Measurements from ENCODE around the gene GLTP. TPM values are rescaled to one million over a fixed set of nuclear protein-coding genes. Genes with fewer than 3 reads are reported as not detected.
"Not testable (repeated sequence)": the region's sequence is repeated elsewhere in the genome, so short reads cannot be mapped to it uniquely, and the experiment has no call there.

Gene GLTP
- total RNA-seq, 1 donor from 2014 or later = 28.2 TPM

GRCh38 chr12:109860977-109861376 lies 19.4 kb downstream of the GLTP start:
- Mint-ChIP-seq H3K9me3 (no peaks in the 10 kb centered on the region), H3K27me3 (no peaks in the 10 kb centered on the region), H3K4me3 (no peak overlapping the region), H3K4me1 (peaks cover 14% of the 10 kb centered on the region), H3K27ac (no peak overlapping the region), H3K36me3 (ENCODE audit: low read depth) (peaks cover 4% of the 10 kb centered on the region)
- intact Hi-C loops (cut with micrococcal nuclease) = no loop called here
- no peak for DNase-seq

- H3K4me3 Mint-ChIP-seq = no peak overlapping the region
- no peaks in the 10 kb centered on the region for H3K9me3 Mint-ChIP-seq
- DNase-seq = no peak
- intact Hi-C loops (cut with micrococcal nuclease) = loop anchor here (10.0 kb wide), 1 partner anchor 46 kb away; the partner anchor contains the start of gene TCHP
- H3K36me3 Mint-ChIP-seq (ENCODE audit: low read depth) = peaks cover 9% of the 10 kb centered on the region
- no peak overlapping the region for H3K27ac Mint-ChIP-seq
- H3K4me1 Mint-ChIP-seq = peaks cover 5% of the 10 kb centered on the region
- no peaks in the 10 kb centered on the region for H3K27me3 Mint-ChIP-seq
These were observed 21.6 kb downstream of the GLTP start for GRCh38 chr12:109858764-109859163.

GRCh38 chr12:109857715-109858114 lies 22.6 kb downstream of the GLTP start:
- Mint-ChIP-seq H3K9me3 (no peaks in the 10 kb centered on the region), H3K27ac (no peak overlapping the region), H3K4me1 (peaks cover 5% of the 10 kb centered on the region), H3K4me3 (no peak overlapping the region), H3K36me3 (ENCODE audit: low read depth) (peaks cover 9% of the 10 kb centered on the region), H3K27me3 (no peaks in the 10 kb centered on the region)
- intact Hi-C loops (cut with micrococcal nuclease) = loop anchor here (10.0 kb wide), 1 partner anchor 47 kb away; the partner anchor contains the start of gene TCHP
- no peak for DNase-seq

DNA sequence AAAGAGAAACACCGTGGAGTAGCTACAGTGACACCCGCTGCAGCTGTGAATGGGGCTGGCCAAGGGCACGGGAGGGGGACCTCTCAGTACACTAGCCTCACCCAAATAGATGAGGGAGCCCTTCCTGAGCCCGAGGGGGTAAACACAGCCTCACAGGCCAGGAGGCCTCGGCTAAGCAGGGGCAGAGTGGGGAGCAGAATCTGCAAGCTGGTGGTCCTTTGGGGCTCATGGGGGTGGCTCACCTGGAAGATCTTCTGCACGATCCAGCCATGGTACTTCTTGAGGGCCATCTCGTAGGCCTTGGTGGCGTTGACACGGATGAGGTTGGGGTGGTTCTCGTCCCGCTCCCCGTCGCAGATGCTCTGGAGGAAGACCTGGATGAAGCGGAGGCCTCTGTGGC lies 25.0 kb downstream of the GLTP start:
- Mint-ChIP-seq H3K36me3 (ENCODE audit: low read depth) (peaks cover 14% of the 10 kb centered on the region), H3K4me3 (no peak overlapping the region), H3K27me3 (no peaks in the 10 kb centered on the region), H3K9me3 (no peaks in the 10 kb centered on the region), H3K27ac (no peak overlapping the region), H3K4me1 (peaks cover 5% of the 10 kb centered on the region)
- no peak for DNase-seq
- intact Hi-C loops (cut with micrococcal nuclease) = loop anchor here (10.0 kb wide), 1 partner anchor 49 kb away; the partner anchor contains the start of gene TCHP

DNA sequence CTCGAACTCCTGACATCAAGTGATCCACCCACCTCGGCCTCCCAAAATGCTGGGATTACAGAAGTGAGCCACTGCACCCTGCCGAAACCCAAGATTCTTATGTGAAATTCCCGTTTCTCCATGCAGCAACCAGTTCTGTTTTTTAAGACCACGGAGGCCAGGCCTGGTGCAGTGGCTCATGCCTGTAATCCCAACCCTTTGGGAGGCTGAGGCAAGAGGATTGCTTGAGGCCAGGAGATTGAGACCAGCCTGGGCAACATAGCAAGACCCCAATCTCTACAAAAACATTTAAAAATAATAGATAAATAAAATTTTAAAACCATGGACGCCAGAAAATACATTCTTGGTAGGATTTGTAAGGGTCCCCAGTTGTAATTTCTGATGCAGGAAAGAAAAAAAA lies 29.8 kb downstream of the GLTP start:
- not testable (repeated sequence) for H3K4me1 Mint-ChIP-seq; H3K27ac Mint-ChIP-seq; H3K4me3 Mint-ChIP-seq; DNase-seq; H3K9me3 Mint-ChIP-seq; H3K27me3 Mint-ChIP-seq; H3K36me3 Mint-ChIP-seq (ENCODE audit: low read depth)
- intact Hi-C loops (cut with micrococcal nuclease) = loop anchor here (10.0 kb wide), 1 partner anchor 54 kb away; the partner anchor contains the start of gene TCHP

DNA sequence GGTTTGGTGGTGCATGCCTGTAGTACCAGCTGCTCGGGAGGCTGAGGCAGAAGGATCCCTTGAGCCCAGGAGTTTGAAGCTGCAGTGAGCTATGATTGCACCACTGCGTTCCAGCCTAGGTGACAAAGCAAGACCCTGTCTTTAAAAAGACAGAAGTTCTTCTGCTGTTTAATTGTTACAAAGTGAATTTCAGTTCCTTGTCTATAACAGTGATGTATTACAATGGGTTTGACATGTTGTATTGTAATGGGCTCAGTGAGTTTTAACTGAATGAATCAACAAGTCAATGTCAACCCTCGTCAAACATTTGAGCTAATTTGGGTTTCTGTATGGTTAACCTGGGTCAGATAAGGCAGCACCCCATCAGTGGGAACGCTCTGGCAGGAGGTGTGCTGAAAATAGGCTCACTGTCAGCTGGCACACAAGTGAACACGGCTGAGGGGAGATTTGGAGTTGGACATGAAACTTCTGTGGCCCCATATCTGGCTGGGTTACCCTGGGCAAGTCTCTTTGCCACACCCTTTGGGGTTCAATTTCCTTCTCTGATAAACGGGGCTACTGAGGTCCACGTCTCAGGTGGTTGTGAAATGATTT lies 33.1 kb downstream of the GLTP start:
- no peak overlapping the region for H3K27ac Mint-ChIP-seq
- no peak overlapping the region for H3K4me3 Mint-ChIP-seq

DNA sequence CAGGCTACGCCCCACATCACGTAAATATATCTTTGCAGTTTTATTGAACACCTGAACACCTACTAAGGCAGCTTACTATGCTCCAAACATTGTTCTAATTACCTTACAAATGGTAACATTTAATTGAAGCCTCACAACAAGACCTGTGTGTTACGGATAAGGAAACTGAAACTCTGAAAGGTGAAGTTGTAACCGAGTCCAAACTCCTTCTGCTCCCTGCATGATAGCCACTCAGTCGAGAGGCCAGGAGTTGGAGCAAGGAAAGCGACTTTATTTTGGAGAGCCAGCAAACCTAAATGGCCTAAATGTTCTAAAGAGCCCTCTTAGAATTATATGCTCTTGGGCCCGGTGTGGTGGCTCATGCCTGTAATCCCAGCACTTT lies 34.5 kb downstream of the GLTP start:
- Mint-ChIP-seq H3K4me1 (peaks cover 3% of the 10 kb centered on the region), H3K4me3 (peak overlapping the region; percentile 68), H3K36me3 (ENCODE audit: low read depth) (no peaks in the 10 kb centered on the region), H3K27me3 (no peaks in the 10 kb centered on the region), H3K27ac (no peak overlapping the region), H3K9me3 (no peaks in the 10 kb centered on the region)
- intact Hi-C loops (cut with micrococcal nuclease) = loop anchor here (1.0 kb wide), 2 partner anchors 41 to 418 kb away; no protein-coding TSS in a partner anchor
- no peak for DNase-seq

More for the DNA sequence above, 33.1 kb downstream of the GLTP start:
- DNase-seq = no peak
- Mint-ChIP-seq H3K9me3 (no peaks in the 10 kb centered on the region), H3K4me1 (peaks cover 3% of the 10 kb centered on the region), H3K36me3 (ENCODE audit: low read depth) (peaks cover 3% of the 10 kb centered on the region), H3K27me3 (no peaks in the 10 kb centered on the region)
- intact Hi-C loops (cut with micrococcal nuclease) = no loop called here

DNA sequence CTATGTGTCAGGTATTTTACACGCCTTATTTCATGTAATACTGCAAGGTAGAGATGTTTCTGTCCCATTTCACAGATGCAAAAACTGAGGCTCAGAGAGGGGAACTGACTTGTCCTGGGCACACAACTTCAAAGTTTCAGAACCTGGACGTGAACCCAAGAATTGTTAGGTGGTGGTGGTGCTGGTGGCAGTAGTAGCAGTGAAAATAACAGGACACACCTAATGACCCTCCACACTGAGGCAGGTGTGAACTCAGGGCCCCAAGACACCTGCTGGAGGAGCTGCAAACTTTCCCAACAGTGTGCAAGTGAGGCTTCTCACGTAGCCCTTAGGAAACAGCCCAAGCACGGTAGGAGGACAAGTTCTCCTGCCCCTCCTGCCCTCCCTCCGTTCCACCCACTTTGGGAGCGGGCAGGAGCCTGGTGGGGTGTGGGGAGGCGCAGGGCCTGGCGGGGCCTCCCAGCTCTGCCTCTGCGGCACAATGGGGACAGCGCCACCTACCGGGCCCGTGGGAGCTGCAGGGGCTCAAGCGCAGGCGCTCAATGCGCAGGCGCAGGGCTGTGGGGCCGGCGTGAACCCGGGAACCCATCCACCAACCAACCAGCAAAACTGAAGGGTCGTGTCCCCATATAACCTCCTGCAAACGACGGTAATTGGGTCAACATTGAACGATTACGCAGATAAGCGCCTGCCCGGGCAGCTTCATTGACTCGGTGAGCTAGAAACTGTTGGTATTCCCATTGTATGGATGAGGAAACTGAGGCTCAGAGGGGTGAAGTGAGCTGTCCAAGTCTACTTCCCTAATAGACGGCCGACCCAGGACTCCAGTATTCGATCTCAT lies 35.1 kb downstream of the GLTP start:
- Mint-ChIP-seq H3K4me1 (peaks cover 3% of the 10 kb centered on the region), H3K9me3 (no peaks in the 10 kb centered on the region), H3K27ac (peak overlapping the region; percentile 70), H3K4me3 (peak overlapping the region; percentile 68), H3K27me3 (peaks cover under 1% of the 10 kb centered on the region), H3K36me3 (ENCODE audit: low read depth) (no peaks in the 10 kb centered on the region)
- intact Hi-C loops (cut with micrococcal nuclease) = loop anchor here (1.0 kb wide), 2 partner anchors 40 to 417 kb away; no protein-coding TSS in a partner anchor
- peak; percentile 98 for DNase-seq

GRCh38 chr12:109844091-109844490 lies 36.2 kb downstream of the GLTP start:
- Mint-ChIP-seq H3K4me3 (no peak overlapping the region), H3K36me3 (ENCODE audit: low read depth) (no peaks in the 10 kb centered on the region), H3K4me1 (peaks cover 5% of the 10 kb centered on the region), H3K9me3 (no peaks in the 10 kb centered on the region), H3K27ac (no peak overlapping the region), H3K27me3 (peaks cover 6% of the 10 kb centered on the region)
- DNase-seq = no peak
- intact Hi-C loops (cut with micrococcal nuclease) = no loop called here

DNA sequence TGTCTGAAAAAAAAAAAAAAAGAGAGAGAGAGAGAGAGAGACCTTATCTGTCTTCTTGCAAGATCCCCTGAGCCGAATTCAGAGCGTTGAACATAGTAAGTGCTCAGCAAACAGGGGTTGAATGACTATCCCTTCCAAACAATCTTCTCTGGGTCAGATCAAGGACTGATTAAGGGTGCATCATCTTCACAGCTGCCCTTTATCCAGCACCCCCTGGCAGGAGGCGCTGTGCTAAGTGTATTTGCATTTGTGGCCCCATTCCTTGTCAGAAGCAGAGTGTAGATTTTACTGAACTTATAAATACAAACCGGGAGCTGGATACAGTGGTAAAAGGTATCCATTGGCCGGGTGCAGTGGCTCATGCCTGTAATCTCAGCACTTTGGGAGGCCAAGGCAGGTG lies 38.3 kb downstream of the GLTP start:
- Mint-ChIP-seq H3K4me3 (no peak overlapping the region), H3K4me1 (peaks cover 5% of the 10 kb centered on the region), H3K27me3 (peaks cover 10% of the 10 kb centered on the region), H3K9me3 (no peaks in the 10 kb centered on the region), H3K36me3 (ENCODE audit: low read depth) (no peaks in the 10 kb centered on the region), H3K27ac (no peak overlapping the region)
- no peak for DNase-seq
- intact Hi-C loops (cut with micrococcal nuclease) = no loop called here

DNA sequence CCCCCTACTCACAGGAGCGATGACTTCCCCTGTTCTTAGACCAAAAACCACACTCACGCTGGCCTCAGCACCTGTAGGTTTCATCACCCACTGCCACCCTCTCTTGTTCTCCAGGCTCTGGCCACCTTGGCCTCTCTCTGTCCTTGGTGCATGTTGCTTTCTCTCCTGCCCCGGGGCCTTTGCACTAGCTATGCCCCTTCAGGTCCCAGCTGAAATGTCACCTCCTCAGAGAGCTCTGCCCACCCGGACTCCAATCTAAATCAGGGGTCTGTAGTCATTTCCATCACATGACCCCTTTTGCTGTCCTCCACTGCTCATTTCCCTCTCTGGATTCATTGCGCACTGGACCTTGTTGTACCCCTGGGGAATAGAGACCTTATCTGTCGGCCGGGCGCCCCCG lies 39.0 kb downstream of the GLTP start:
- intact Hi-C loops (cut with micrococcal nuclease) = no loop called here
- Mint-ChIP-seq H3K27me3 (peaks cover 10% of the 10 kb centered on the region), H3K4me3 (no peak overlapping the region), H3K36me3 (ENCODE audit: low read depth) (no peaks in the 10 kb centered on the region), H3K27ac (no peak overlapping the region), H3K4me1 (peaks cover 5% of the 10 kb centered on the region), H3K9me3 (no peaks in the 10 kb centered on the region)
- no peak for DNase-seq

- no peak for DNase-seq
- H3K36me3 Mint-ChIP-seq (ENCODE audit: low read depth) = no peaks in the 10 kb centered on the region
- H3K4me3 Mint-ChIP-seq = no peak overlapping the region
- no peak overlapping the region for H3K27ac Mint-ChIP-seq
- intact Hi-C loops (cut with micrococcal nuclease) = no loop called here
- H3K4me1 Mint-ChIP-seq = peaks cover 5% of the 10 kb centered on the region
- peaks cover 12% of the 10 kb centered on the region for H3K27me3 Mint-ChIP-seq
- no peaks in the 10 kb centered on the region for H3K9me3 Mint-ChIP-seq
These were observed 39.9 kb downstream of the GLTP start for GRCh38 chr12:109840305-109841074.

GRCh38 chr12:109839444-109839843 lies 40.9 kb downstream of the GLTP start:
- Mint-ChIP-seq H3K4me3 (no peak overlapping the region), H3K27ac (no peak overlapping the region), H3K36me3 (ENCODE audit: low read depth) (no peaks in the 10 kb centered on the region), H3K4me1 (peaks cover 2% of the 10 kb centered on the region), H3K27me3 (peaks cover 18% of the 10 kb centered on the region), H3K9me3 (no peaks in the 10 kb centered on the region)
- DNase-seq = no peak
- intact Hi-C loops (cut with micrococcal nuclease) = no loop called here

DNA sequence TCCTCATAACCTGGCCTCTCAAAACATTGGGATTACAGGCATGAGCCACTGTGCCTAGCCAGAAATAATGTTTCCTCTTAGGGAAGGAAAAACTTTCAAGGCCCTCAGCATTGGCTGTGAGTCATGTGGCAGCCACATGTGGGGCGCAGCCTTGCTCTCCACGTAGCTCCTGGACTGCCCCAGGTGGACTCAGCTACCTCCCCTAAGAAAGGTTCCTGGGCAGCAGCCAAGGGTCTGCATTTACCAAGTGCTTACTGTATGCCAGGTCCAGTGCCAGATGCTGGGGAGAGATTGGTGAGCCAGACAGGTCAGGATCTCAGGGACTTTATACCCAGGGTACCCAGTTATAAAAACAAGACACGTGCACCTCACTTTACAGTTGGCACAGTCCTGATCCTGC lies 43.4 kb downstream of the GLTP start:
- intact Hi-C loops (cut with micrococcal nuclease) = no loop called here
- Mint-ChIP-seq H3K27ac (no peak overlapping the region), H3K27me3 (peaks cover 34% of the 10 kb centered on the region), H3K9me3 (no peaks in the 10 kb centered on the region), H3K36me3 (ENCODE audit: low read depth) (no peaks in the 10 kb centered on the region), H3K4me3 (no peak overlapping the region), H3K4me1 (peaks cover 3% of the 10 kb centered on the region)
- no peak for DNase-seq
